T1000 (cell line): ENCODE results near the gene HBM.
"Not testable (repeated sequence)": the region's sequence is repeated elsewhere in the genome, so short reads cannot be mapped to it uniquely, and the experiment has no call there.

Experiments used
- DNase-seq: peaks from one replicate; lab custom pipeline; 2025; ENCODE audit warnings: mixed read lengths; lab: John Stamatoyannopoulos, UW

HBM gene

GRCh38 chr16:146646-147045, 19.1 kb upstream of the HBM start:
- no peak for DNase-seq

DNA sequence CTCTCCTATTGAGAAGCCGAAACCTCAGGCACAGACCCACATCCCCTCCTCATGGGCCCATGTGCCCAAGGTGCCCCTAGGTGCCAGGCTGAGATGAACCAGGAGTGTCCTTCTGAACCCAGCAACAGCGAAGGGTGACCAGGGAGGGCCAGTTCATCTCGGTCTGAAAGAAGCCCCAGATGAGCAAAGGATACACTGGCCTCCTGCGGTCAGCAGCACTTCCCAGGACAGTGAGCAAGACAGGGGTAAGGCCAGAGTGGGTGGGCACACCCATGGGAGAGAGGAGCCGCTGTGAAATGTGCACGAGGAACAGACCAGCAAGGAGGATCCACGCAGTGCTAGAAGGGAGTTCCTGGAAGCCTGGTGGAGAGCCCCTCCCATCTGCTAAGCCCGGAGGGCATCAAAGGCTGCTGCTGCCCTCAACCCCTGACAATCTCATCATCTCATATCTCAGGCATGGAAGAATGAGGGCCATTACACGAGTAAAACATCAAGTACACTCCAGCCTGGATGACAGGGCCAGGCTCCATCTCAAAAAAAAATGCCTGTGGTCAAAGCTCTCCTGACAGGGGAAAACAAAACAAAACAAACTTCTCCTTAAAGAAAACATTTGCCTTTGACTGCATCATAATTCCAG, 16.6 kb upstream of the HBM start:
- peak; percentile 40 for DNase-seq

DNA sequence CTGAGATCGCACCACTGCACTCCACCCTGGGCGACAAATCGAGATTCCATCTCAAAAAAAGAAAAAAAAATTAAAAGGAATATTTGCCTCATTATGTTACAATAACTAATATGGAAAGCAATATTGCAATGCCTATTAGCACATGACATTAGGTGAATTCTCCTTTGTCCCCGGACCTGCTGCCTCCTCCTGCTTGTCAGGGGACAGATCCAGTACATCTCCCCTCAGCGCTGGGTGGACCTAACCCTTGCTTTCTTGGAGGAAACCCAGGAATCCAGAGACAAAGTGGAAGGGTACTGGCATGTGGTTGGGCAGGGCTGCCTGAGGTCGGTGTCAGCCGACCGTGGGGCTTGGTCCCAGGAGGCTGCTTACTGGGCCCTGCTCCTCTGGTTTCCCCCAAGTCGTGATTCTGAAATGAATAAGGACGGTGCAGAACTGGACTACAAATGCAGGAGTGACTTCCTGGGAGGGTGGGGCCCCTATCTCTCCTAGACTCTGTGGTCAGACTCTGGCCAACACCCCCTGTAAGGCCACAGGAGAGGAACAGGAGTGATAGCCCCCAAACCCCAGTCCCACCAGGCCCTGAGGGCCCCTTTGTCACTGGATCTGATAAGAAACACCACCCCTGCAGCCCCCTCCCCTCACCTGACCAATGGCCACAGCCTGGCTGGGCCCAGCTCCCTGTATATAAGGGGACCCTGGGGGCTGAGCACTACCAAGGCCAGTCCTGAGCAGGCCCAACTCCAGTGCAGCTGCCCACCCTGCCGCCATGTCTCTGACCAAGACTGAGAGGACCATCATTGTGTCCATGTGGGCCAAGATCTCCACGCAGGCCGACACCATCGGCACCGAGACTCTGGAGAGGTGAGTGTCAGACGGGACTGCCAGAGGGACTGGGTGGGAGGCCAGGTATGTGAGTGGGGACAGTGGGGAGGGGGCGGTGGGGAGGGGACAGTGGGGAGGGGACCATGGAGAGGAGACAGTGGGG, 13.3 kb upstream of the HBM start, which contains the start of gene HBZ:
HBZ (plus strand) TSS at position 504 of the 988 bp plus-strand sequence; CDS start at position 770, 266 bp downstream.
- no peak for DNase-seq

- not testable (repeated sequence) for DNase-seq
Measured at GRCh38 chr16:153129-153521, 12.7 kb upstream of the HBM start.

GRCh38 chr16:153550-154216, 12.1 kb upstream of the HBM start:
- DNase-seq = not testable (repeated sequence)

- no peak for DNase-seq
Measured at GRCh38 chr16:154217-155030, 11.4 kb upstream of the HBM start.

DNA sequence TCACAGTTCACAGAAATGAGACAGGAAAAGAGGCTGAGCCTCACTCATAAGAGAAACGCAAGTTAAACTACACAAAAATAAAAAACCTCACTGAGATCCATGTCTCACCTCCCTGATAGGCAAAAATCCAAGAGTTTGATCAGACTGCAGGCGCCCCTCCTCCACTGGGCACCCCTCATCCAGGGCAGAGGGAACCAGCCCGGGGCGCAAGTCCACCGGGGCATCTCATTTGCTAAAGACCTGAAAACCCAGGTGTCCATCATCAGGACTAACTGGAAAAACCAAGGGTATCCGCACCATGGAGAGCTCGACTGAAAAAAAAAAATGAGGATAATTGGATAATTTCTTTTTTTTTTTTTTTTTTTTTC, 10.8 kb upstream of the HBM start:
- no peak for DNase-seq

DNA sequence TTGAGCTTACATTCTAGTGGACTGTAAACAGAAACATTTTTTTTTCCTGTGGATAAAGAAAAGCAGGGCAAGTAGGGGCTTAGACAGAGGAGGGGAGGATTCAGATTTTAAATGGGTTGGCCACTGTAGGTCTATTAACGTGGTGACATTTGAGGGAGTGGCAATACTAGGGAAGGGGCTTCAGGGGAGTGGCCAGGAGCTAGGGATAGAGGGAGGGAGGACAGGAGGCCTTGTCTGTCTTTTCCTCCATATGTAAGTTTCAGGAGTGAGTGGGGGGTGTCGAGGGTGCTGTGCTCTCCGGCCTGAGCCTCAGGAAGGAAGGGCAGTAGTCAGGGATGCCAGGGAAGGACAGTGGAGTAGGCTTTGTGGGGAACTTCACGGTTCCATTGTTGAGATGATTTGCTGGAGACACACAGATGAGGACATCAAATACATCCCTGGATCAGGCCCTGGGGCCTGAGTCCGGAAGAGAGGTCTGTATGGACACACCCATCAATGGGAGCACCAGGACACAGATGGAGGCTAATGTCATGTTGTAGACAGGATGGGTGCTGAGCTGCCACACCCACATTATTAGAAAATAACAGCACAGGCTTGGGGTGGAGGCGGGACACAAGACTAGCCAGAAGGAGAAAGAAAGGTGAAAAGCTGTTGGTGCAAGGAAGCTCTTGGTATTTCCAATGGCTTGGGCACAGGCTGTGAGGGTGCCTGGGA, 6.5 kb upstream of the HBM start:
- DNase-seq = no peak

DNA sequence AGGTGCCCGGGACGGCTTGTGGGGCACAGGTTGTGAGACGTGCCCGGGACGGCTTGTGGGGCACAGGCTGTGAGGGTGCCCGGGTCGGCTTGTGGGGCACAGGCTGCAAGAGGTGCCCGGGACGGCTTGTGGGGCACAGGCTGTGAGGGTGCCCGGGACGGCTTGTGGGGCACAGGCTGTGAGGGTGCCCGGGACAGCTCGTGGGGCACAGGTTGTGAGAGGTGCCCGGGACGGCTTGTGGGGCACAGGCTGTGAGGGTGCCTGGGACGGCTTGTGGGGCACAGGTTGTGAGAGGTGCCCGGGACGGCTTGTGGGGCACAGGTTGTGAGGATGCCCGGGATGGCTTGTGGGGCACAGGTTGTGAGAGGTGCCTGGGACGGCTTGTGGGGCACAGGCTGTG, 5.5 kb upstream of the HBM start:
- DNase-seq = not testable (repeated sequence)

DNA sequence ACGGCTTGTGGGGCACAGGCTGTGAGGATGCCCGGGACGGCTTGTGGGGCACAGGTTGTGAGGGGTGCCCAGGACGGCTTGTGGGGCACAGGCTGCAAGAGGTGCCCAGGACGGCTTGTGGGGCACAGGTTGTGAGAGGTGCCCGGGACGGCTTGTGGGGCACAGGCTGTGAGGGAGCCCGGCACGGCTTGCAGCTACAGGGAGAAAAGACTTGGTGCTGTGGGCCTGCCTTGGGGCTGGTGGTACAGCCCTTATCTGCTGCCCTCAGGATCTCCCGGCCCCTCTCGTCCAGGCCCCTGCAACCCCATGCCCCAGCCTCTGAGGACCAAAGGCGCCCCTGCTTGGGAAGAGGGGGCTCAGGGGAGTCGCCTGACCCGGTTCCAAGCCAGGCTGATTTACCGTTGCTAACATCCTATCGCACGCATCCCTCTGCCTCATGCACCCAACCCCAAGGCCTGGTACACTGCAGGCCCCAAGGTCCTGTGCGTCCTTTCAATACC, 5.0 kb upstream of the HBM start:
- no peak for DNase-seq

DNA sequence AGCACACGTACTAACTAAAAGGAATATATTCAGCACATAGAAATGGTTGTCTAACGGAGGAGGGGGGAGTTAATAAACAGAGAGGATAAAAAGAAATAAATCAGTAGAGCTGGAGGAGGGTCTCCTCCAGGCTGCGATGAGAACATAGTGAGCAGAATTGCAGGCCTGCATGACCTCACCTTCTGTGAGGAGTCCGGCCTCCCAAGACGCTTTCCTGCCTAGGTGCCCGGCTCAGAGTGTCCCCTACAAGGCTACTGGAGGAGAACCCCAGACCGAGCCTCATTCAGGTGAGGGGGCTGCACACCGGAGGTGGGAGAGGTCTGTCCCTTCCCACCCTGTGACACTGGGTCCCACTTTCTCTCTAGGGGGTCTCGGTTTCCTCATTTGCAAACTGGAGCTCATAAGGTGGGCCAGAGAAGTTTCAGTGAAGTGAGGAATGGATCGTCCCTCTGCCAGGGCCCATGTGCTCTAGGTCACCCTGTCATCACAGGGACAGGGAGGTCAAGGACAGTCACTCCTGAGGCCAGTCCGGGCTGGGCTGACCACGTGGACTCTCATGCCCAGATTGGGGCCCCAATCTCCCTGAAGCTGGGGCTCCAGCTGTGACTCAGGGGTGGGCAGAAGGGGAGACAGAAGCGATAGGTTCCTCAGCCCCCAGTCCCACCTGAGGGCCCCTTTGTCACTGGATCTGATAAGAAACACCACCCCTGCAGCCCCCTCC, 3.3 kb upstream of the HBM start:
- DNase-seq = no peak

DNA sequence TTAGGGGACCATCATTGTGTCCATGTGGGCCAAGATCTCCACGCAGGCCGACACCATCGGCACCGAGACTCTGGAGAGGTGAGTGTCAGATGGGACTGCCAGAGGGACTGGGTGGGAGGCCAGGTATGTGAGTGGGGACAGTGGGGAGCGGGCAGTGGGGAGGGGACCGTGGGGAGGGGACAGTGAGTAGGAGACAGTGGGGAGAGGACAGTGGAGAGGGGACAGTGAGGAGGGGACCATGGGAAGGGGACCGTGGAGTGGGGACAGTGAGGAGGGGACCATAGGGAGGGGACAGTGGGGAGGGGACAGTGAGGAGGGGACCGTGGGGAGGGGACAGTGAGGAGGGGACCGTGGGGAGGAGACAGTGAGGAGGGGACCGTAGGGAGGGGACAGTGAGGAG, 2.6 kb upstream of the HBM start:
- not testable (repeated sequence) for DNase-seq

DNA sequence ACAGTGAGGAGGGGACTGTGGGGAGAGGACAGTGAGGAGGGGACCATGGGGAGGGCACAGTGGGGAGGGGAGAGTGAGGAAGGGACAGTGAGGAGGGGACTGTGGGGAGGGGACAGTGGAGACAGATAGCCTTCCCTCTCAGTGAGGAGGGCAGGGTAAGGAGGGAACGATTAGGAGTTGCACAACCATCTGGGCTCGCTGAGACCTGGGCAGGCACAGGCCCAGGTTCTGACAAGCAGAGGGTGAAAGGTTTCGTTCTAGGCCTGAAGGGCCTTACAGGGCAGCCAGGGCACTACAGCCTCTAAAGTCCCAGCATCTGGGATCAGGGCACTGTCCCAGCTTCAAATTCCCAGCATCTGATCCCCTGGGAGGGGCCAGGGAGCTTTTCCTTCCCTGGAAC, 2.1 kb upstream of the HBM start:
- DNase-seq = not testable (repeated sequence)

DNA sequence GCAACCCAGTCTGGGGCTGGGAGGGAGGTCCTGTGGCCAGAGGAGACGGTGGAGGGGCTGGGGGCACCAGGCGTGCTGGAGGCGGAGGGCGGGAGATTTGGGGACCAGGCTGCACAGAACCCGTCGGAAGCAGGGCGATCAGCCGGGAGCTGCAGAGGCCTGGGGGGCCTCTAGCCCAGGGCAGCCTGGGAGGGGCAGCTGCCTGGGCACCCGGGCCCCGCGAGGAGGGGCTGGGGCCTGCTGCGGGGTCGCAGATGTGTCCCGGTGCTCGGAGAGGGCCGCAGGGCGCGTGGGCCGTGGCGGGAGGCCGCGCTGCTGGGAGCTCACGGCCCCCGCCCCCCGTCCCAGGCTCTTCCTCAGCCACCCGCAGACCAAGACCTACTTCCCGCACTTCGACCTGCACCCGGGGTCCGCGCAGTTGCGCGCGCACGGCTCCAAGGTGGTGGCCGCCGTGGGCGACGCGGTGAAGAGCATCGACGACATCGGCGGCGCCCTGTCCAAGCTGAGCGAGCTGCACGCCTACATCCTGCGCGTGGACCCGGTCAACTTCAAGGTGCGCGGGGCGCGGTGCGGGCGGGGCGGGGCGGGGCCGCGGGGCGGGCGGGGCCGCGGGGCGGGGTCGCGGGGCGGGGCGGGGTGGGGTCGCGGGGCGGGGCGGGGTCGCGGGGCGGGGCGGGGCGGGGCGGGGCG, 1.5 kb upstream of the HBM start:
- not testable (repeated sequence) for DNase-seq

GRCh38 chr16:164827-165538, 795 bp upstream of the HBM start:
- DNase-seq = no peak

GRCh38 chr16:166375-167121, 770 bp downstream of the HBM start:
- DNase-seq = no peak

DNA sequence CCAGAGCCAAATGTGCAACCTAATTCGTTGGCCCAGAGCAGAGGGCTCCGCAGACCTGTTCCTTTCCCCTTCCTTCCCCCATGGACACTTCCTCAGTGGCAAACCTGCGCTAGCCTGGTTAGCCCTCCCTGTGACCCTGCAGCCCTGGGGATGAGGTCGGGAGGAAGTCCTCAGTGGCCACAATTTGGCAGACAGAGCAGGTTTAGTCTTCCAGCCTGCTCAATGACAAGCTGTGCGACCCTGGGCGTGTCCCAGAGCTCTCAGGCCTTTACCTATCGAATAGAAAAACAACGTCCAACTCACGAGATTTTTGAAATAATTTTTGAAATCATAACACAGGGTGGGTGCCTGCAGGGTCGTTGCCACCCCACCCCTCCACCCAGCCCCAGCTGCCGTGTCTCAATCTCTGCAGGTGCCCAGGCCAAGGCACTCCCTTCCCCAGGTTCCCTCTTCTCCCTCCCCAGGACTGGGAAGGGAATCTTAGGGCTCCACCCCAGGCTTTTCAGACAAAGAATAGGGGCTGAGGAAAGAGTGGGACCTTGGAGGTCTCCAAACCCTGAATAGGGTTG, 1.4 kb downstream of the HBM start:
- DNase-seq = no peak

- DNase-seq = no peak
Measured at GRCh38 chr16:168424-168823, 2.6 kb downstream of the HBM start.
